ENCODE measurements around the gene PLK2. TPM values are rescaled to one million over a fixed set of nuclear protein-coding genes. Genes with fewer than 3 reads are reported as not detected.

PLK2 gene
- total RNA-seq, 4 donors from 2014 or later: 27.2 to 126 (median 90.9) TPM

- no peak for TF ChIP-seq CTCF (IDR thresholded peaks at IDR 0.05)
- DNase-seq (ENCODE audit: low spot score): no peak
- ATAC-seq (ENCODE audit: low FRiP score): no peak
Observed at GRCh38 chr5:58501778-58502417, 42.0 kb upstream of the PLK2 start.

- no peak for ATAC-seq (ENCODE audit: low FRiP score)
- TF ChIP-seq CTCF (IDR thresholded peaks at IDR 0.05): no peak
- no peak for DNase-seq (ENCODE audit: low spot score)
Observed at GRCh38 chr5:58499941-58500340, 40.1 kb upstream of the PLK2 start.

GRCh38 chr5:58499231-58499630 lies 39.3 kb upstream of the PLK2 start:
- DNase-seq (ENCODE audit: low spot score) (no peak), ATAC-seq (ENCODE audit: low FRiP score) (no peak)
- TF ChIP-seq CTCF (IDR thresholded peaks at IDR 0.05): no peak

- no peak for ATAC-seq (ENCODE audit: low FRiP score)
- TF ChIP-seq CTCF (IDR thresholded peaks at IDR 0.05): no peak
- DNase-seq (ENCODE audit: low spot score): no peak
Observed at GRCh38 chr5:58498340-58498942, 38.6 kb upstream of the PLK2 start.

GRCh38 chr5:58497921-58498320 lies 38.0 kb upstream of the PLK2 start:
- DNase-seq (ENCODE audit: low spot score) (no peak), ATAC-seq (ENCODE audit: low FRiP score) (no peak)
- TF ChIP-seq CTCF (IDR thresholded peaks at IDR 0.05): no peak

- DNase-seq (ENCODE audit: low spot score) (no peak), ATAC-seq (ENCODE audit: low FRiP score) (no peak)
- TF ChIP-seq CTCF (IDR thresholded peaks at IDR 0.05): no peak
Observed at GRCh38 chr5:58497386-58497785, 37.5 kb upstream of the PLK2 start.

GRCh38 chr5:58496488-58496887 lies 36.6 kb upstream of the PLK2 start:
- ATAC-seq (ENCODE audit: low FRiP score): no peak
- TF ChIP-seq CTCF (IDR thresholded peaks at IDR 0.05): no peak

More at GRCh38 chr5:58496488-58496887, 36.6 kb upstream of the PLK2 start:
- no peak for DNase-seq (ENCODE audit: low spot score)

Measured in omental fat pad (tissue), 4 donors.